GM21447 (cell line): ENCODE measurements around the gene SLC35F4.

Experiments
- ATAC-seq: cut with Tn5 transposase; IDR thresholded peaks from one replicate; pipeline ENCODE4 v1.9.1; 2021; ENCODE audit not compliant: unreplicated experiment

The SLC35F4 gene

DNA sequence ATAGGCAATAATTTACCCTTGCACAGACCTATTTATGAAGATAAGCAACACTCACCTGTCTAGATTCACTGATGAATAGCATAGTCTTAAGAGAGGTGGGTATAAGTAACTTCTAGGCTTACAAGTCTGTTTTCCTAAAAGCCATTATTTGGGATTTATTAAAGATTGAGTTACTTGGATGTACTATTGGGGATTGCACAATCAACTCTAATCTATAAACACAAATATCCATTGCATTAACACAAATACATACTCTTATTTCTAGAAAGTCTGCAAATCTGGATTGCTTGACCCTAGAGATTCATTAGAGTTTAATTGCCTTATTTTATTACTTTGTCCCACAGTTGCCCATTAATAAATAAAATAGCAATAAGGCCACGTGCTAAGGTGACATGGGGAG lies 224.1 kb downstream of the SLC35F4 start:
- ATAC-seq, result no peak

DNA sequence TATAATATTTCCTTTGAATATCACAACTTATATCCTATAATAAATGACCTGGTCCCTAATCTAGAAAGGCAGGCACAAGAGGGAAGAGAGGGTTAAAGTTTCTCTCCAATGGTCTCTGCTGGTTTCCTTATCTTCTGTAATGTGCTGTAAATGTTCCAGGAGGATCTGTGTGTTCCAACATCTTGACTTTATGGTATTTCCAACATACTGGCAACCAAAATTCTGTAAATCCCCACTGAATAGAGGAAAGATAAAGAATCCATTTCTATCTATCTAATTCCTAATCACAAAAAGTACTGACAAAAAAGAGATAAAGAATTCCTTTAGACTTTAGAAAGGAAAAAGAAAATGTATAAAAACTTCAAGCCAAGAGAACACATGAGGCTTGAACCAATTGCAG lies 225.9 kb downstream of the SLC35F4 start:
- ATAC-seq, result no peak

DNA sequence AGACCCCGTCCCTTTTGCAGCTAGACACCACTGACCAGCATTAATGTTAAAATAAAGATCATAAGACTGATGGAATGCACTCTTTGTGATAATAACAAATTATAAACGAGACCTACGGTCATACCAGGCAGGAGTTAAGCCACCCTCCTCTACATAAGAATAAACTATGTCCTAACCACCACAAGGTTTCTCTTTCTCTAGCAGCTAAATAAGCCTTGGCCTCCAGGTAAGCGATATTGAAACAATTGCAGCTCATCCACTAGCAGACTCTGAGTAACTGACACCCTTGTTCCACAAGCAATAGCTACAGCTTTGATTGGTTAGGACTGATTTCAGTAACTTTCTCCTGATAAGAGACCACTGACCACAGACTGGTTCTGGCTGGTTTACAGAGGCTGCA lies 228.0 kb downstream of the SLC35F4 start:
- ATAC-seq, result no peak

DNA sequence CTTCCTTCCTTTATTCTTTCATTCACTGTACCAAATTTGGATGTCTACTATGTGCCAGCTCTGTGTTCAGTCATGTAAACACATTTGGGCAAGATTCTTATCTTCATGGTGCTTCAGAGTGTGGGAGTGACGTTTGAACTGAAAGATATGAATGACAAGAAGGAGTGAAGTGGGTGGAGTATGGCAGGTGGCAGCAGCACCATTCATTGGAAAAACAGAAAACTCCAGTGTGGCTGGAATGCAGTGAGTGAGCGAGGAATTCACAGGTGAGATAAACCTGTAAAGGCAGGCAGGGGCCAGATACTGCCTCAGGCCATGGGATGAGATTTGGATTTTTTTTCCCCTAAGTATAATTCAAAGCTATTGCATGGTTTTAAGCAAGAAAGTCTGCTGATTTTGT lies 231.6 kb downstream of the SLC35F4 start:
- no peak for ATAC-seq

DNA sequence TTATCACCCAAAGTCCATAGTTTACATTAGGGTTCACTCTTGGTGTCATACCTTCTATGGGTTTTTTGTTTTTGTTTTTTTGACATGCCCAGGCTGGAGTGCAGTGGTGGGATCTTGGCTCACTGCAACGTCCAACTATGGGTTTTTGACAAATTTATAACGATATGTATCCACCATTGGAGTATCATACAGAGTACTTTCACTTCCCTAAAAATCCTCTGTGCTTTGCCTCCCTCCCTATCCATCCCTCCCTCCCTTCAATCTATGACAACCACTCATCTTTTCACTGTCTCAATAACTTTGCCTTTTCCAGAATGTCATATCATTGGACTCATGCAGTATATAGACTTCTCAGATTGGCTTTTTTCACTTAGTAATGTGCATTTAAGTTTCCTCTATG lies 233.2 kb downstream of the SLC35F4 start:
- ATAC-seq, result no peak

DNA sequence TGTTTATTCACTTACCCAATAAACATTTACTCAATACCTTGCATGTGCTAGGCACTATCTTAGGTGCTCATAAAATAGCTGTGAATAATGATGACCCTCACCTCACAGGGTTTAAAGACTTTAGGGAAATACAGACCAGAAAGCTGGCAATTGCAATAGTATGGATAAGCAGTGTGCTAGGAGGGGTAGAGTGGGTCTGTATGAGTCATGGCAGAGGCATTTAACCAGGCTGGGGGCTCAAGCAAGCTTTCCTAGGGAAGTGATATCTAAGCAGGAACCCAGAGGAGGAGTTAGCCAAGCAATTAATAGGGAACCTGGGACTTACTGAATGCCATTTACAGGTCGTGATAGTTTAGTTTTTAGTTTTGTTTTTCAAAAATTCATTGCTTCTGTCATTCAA lies 248.4 kb downstream of the SLC35F4 start:
- no peak for ATAC-seq

DNA sequence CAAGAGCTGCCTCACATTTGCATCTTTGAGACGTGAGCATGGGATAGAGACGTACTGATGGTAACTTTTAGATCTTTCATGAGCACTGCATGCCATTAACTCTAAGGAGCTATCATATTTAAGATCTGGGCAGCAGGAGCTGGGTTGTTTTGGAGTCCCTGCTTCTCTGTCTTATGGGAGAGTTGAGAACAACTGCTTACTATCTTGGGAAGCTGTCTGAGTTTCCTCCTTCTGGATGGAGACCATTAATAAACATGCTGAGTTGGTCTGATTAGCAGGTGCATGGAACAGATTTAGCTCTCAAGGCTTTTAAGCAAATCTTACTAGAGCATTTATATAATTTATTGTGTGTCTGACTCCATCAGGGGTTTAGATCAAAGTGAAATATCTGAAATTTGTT lies 252.9 kb downstream of the SLC35F4 start:
- no peak for ATAC-seq

DNA sequence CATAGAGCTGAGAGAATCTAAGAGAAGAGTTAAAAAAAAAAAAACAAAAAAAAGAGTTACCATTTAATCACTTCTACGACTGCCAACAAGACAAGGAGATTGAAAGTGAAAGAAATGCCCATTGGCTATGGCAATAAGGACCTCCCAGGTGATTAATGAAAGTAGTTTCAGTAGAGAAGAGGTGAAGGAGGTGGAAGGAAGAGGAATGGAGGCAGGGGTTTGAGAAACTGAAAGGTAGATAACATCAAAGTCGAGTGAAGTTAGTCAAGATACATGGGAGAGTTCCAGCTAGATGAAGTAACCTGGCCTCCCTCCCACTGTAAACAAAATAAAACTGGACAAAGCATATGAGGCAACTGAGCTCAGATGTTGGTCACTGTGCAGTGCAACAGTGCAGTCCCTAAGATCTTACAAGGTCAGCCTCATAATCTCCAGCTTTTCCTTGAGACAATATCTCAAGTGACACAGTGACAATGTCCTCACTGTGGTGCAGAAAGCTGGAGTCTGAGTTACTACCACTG lies 254.3 kb downstream of the SLC35F4 start:
- no peak for ATAC-seq

DNA sequence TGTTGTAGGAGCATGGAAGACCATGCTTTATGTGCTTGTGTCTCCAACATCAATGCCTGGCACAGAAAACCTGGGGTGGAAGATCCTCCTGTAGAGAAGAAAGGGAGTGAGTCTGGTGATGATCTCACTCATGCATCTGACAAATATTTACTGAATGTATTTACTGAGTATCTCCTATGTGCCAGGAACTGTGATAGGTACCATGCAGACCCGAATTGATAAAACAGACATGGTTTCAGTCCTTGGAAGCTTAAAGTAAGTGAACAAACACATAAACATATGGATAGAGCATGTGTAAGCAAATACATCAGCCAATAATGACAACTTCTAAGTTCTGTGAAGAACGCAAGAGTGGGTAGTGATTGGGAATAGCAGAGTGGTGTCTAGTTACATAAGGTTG lies 255.3 kb downstream of the SLC35F4 start:
- ATAC-seq, result no peak

DNA sequence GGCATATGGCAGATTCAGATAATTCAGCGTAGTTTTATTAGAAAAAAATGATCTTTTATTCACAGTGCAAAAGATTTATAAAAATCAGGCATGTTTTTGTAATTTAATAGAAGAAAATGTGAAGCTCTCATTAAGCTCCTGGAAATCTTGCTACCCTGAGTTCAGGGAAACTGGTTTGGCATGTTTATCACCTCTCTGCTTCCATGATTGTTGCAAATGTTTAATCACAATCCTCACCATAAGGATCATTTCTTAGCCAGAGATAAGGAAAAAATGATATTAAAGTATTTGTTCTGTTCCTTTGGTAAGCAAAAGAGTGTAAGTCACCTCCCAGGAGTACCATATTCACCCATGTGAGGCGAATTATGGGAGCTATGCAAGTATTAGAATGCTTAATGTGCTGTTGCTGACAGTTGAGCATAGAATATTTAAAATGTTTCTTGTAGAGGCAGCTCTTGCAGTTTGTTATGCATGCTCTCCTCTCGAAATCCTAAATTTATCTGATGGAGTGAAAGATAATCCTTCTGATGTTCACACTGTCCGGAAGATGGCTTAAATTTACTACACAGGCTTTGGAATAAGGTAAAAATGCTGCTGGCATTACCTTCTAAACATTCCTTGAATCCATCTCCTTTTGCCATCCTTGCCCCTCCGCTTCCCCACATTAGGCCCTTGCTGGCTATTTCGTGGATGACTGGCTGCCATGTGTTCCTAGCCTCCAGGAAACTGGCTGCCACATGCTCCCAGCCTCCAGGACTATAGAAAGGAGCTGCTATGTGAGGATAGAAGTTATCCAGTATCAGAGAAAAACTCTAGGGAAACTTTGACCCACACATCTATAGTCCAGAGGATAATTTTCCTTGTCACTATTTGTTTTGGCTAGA lies 256.5 kb downstream of the SLC35F4 start:
- ATAC-seq, result no peak

DNA sequence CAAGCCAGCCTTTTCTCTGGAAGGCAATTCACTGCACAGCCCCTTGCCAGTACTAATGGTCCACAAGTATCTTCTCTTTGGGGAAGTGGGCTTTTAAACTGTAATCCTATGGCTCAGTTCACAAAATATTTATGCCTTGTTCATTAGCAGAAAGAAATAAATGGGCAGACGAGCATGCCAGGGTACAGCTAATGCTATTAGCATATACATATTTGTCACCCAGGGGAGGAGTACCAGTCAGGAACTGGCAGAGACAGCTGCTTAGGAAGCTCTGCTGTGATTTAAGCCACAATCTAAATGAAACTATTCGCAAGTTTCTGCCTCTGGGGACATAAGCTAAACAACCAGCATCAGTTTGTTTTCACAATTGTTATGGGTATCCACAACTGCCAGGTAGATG lies 258.8 kb downstream of the SLC35F4 start:
- ATAC-seq, result no peak

DNA sequence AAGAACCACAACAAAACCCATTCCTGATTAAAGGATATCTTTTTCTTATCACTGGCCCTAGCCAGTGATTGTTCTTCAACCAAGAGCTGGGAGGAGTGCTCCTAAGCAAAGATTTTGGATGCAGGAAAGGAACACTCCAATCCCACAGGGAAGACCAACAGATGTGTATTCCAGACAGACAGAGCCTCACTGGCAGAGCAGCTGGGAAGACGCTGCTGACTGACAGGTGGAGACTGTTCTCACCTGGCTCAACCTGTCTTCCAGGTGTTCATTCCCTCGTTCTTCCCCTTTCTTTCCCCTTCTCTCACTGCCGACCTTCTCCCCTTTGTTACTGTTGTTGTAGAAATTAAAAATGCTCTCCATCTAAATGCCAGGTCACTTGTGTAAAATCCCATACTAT lies 282.5 kb downstream of the SLC35F4 start:
- ATAC-seq, result no peak

DNA sequence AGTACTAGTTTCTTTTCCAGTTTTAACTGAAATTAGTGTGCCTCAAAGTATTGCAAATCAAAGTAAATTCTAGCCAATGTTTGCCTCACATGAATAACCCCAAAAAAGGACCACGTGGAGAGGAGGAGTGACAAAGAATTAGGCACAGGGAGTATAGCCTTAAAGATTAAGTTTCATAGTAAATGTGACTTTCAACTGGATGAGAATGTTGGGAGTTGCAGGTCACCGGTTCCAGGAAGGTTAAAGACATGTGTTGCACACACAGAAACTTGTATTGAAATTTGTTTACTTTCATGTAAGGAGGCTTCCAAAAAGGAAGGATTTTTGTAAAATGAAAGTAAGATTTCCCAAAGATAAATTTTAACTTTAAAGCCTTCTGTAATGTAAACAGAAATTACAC lies 283.1 kb downstream of the SLC35F4 start:
- ATAC-seq, result no peak

DNA sequence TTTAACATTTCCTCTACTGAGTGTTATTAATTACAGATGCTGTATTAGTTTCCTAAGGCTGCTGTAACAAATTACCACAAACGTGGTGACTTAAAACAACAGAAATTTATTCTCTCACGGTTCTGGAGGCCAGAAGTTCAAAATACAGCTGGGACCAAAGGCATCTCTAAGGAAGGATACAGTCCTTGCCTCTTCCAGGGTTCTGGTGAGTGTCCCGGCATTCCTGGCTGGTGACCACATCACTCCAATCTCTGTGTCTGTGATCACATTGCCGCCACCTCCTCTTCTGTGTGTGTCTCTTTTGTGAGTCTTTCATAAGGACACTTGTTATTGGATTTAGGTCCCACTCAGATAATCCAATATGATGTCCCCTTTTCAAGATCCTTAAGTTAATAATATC lies 287.1 kb downstream of the SLC35F4 start:
- no peak for ATAC-seq

DNA sequence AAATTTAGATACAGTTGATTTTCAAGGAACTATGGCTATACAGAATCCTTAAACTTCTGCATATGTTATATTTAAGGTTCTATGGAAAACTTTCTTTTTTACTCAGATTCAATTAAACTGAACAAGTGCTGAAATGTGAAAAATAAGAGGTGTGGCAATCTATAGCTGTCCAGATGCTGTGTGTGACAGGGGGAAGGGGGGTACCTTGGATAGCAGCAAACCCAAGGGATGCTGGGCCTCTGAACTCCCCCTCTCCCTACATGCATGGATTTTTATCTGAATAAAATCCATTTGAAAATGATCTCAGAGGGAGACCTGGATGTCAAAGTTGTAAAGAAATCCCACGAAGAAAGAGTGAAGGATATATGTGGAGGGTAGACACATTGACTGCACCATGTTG lies 289.4 kb downstream of the SLC35F4 start:
- no peak for ATAC-seq

DNA sequence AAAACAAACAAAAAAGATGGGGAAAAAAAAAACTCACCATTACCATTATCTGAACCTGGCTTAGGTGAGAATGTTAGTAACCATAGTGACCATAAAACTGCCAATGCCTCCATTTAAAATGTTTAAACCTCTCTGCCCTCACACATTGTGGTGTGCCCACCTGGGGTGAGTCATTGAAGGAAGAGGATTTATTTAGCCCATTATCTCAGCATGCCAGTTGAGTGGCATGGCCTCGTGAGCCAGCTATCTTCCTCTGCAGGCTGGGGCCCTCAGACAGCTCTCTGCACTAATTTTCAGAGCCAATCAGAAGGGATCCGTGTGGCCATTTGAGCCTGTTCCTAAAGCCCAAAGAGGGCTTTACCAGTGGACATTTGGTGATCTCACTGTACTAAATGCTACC lies 290.4 kb downstream of the SLC35F4 start:
- no peak for ATAC-seq

DNA sequence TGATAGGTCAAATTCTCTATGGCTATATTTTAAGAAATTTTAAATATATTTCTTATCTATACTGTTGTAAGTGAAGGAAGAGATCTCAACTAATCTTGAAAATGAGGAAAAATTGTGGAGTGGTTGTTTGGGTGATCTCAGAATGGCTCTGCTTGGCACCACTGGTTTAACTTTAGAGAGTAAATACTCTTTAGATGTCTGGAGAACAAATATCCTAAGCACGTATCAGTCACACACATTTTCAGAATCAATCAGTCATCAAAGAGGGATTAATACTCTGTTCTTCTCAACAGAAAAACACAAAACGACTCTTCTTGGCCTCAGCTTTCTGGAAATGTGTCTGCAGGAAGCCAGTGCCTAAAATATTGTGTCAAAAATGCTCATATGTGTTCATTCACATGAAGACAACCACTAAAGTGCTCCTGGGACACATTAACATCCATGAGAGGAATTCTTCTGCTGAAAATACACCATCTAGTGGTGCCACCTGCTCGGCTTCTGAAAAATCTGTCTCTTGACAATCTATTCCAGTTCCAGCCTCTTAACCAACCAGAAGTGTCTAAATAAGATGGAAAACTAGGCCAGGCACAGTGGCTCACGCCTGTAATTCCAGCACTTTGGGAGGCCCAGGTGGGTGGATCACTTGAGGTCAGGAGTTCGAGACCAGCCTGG lies 291.1 kb downstream of the SLC35F4 start:
- no peak for ATAC-seq

DNA sequence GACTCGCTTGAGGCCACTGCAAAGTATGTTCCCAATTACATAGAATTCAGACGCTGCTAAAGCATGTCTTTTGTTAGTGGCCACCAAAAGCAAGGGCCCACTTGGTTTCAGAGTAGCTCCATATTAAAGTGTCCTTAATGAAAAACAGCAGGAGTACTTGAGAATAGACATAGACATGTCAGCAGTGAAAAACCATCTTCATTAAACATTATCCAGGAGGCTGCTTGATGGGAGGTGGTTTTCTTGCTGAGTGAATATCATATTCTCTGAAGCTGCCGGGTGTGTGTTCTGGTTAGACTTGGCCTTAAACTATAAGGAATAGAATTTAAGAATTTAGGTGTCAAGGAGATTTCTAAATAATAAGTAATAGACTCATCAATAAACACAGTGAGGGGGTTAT lies 292.7 kb downstream of the SLC35F4 start:
- no peak for ATAC-seq

DNA sequence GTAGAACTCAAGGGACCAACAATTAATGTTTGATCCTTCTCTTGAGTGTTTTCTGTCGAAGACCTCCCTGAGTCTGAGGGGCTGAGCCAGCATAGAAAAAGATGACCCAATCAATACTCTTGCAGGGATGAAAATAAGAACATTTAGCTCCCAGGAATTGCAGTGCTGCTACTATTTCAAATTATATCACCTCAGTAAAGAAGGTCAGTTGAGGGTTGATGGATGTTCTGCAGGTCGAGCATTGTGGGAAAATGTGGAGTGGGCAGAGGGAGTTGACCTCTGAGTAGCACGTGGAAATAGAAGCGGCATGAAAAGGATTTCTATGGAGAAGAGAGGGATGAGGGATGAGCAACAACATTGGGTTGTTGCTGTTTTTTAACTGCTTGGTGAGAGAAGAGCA lies 297.3 kb downstream of the SLC35F4 start:
- no peak for ATAC-seq

DNA sequence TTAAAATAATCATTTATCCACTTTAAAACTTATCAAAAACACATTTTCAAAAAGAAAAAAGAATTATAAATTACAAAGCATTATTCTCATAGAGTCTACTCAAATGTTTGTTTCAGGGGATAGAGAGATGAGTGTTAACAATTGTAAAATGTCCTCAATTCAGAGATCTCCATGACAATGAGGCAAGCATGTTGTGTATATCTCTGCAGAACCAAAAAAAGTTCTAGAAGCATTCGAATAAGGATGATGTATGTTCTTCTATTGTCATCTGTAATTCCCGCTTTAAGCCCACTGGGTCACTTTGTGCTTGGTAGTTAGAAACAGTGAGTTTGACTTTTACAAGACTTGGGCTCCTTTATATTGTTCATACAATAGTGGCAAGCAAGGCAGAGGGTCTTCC lies 298.7 kb downstream of the SLC35F4 start:
- no peak for ATAC-seq

DNA sequence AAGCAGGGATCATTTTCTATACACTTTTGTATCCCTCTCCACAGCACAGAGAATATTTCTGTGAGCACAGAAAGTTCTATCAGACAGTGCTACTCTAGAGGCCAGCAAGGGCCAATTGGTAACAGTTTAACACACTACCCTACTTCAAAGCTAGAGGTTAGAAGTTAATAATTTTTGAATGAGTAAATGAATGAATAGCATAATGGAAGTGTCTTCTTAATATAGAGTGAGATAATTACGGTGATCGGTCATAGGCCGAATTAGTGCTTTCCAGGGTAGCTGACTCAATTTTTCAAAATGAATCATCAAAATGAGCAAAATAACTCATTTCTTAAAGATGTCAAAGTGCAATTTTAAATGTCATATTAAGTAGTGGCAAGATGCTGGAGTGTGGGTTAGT lies 305.2 kb downstream of the SLC35F4 start:
- peak; percentile 90 for ATAC-seq

DNA sequence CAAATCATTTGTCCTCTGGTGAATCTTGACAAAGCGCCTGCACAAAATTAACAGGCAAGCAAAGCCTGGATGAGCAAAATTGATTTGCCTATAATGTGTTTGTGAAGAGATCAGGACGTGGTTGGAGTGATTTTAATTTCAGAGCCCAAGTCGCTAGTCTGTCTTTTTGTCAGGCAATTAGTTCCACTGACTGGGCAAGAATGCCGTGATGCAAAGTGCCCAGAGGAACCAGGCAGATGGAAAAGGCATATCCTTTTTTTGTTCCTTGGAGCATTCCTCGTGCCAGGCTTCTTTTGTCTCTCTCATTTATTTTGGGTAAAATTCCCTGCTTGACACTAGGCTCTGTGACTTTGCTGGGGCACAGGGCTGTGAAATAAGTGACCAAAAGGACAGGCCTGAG lies 306.3 kb downstream of the SLC35F4 start:
- no peak for ATAC-seq
